Keratinocyte (primary cell): ENCODE data around the gene RDH5. TPM values are rescaled to one million over a fixed set of nuclear protein-coding genes. Genes with fewer than 3 reads are reported as not detected.

Experiments used
- DNase-seq: peaks from one replicate; pipeline ENCODE4 v3.0.0-alpha.2; 2011; ENCODE audit warnings: low read depth, missing footprints, low spot score
- FAIRE-seq: peaks from 2 replicates; lab custom pipeline; 2011; peaks lifted over from hg19 to GRCh38; lab: Jason Lieb, UNC
- H2AFZ ChIP-seq: 2 replicates; pipeline ENCODE4 v1.6.0; 2012; ENCODE audit warnings: low read length, control low read depth, inconsistent platforms; ENCODE audit not compliant: control insufficient read depth
- H3K27ac ChIP-seq: 2 replicates; pipeline ENCODE4 v1.5.1; 2011; ENCODE audit warnings: low read length; ENCODE audit not compliant: control insufficient read depth, insufficient read depth
- H3K27me3 ChIP-seq: 3 replicates; pipeline ENCODE4 v1.6.0; 2011; ENCODE audit warnings: low read length; ENCODE audit not compliant: control insufficient read depth, insufficient read depth; ENCODE audit errors: extremely low read depth
- H3K36me3 ChIP-seq, 2 experiments: 2 replicates in 1 of 2; 3 replicates in 1 of 2; pipeline ENCODE4 v1.5.1; 2011; ENCODE audit warnings: low read length in 2 of 2, mild to moderate bottlenecking in 1 of 2; ENCODE audit not compliant: control insufficient read depth in 2 of 2, insufficient read depth in 2 of 2; ENCODE audit errors: extremely low read depth in 1 of 2
- H3K4me1 ChIP-seq: 3 replicates; pipeline ENCODE4 v1.5.1; 2011; ENCODE audit warnings: low read length; ENCODE audit not compliant: control insufficient read depth, insufficient read depth; ENCODE audit errors: extremely low read depth
- H3K4me2 ChIP-seq: 3 replicates; pipeline ENCODE4 v1.6.0; 2011; ENCODE audit warnings: low read depth, low read length; ENCODE audit not compliant: control insufficient read depth, insufficient read depth; ENCODE audit errors: extremely low read depth
- H3K4me3 ChIP-seq, 3 experiments: fragments of 200-600 bp in 1 of 3; sonication (generic) in 1 of 3; 2 replicates in 2 of 3; 3 replicates in 1 of 3; pipeline ENCODE4 v1.5.1; 2011 to 2016; ENCODE audit warnings: low read length in 3 of 3, mild to moderate bottlenecking in 3 of 3, control low read depth in 2 of 3, inconsistent platforms in 1 of 3, low read depth in 1 of 3, mixed read lengths in 1 of 3, mixed run types in 1 of 3, moderate library complexity in 1 of 3; ENCODE audit not compliant: control insufficient read depth in 2 of 3, insufficient read depth in 2 of 3; ENCODE audit errors: extremely low read depth in 1 of 3
- H3K79me2 ChIP-seq: 2 replicates; pipeline ENCODE4 v1.6.0; 2012; ENCODE audit warnings: low read length; ENCODE audit not compliant: control insufficient read depth, insufficient read depth
- H3K9ac ChIP-seq: 3 replicates; pipeline ENCODE4 v1.6.0; 2011; ENCODE audit warnings: low read length; ENCODE audit not compliant: control insufficient read depth, insufficient read depth; ENCODE audit errors: extremely low read depth
- H3K9me1 ChIP-seq: 3 replicates; pipeline ENCODE4 v1.6.0; 2011; ENCODE audit warnings: low read length; ENCODE audit not compliant: control insufficient read depth, insufficient read depth; ENCODE audit errors: extremely low read depth
- H3K9me3 ChIP-seq: 2 replicates; pipeline ENCODE4 v1.5.1; 2012; ENCODE audit warnings: low read depth, low read length; ENCODE audit not compliant: control insufficient read depth
- H4K20me1 ChIP-seq: 3 replicates; pipeline ENCODE4 v1.6.0; 2011; ENCODE audit warnings: low read length; ENCODE audit not compliant: control insufficient read depth, insufficient read depth; ENCODE audit errors: extremely low read depth
- EZH2 ChIP-seq: IDR thresholded peaks from one replicate; pipeline ENCODE4 v1.6.1; 2012; ENCODE audit warnings: inconsistent platforms, mild to moderate bottlenecking, low read length, moderate library complexity
- dilution Hi-C: fragments of 300-500 bp; cut with MboI; formaldehyde crosslinking; loops from one replicate; pipeline ENCODE4 v1.7.0; 2020; ENCODE audit warnings: low sequenced_read_pairs; ENCODE audit not compliant: extremely low pct_ligation_motif_present
- polyA plus RNA-seq, 5 experiments: library from polyadenylated mRNA; depleted of rRNA in 3 of 5; stranded (reverse) in 3 of 5; stranded (forward) in 1 of 5; unstranded in 1 of 5; fragments of >200 nt; gene quantifications; 1 replicate in 1 of 5; 2 replicates in 3 of 5; 3 replicates in 1 of 5; pipeline versions ENCODE4 v1.2.1 to v1.2.3, GENCODE V29; 2011 to 2012; ENCODE audit warnings: missing spikeins in 2 of 5, low read depth in 1 of 5, low replicate concordance in 1 of 5
- TF ChIP-seq, protein P1 (sequence below), 3 experiments: IDR thresholded peaks in 1 of 3; conservative IDR thresholded peaks in 1 of 3; optimal IDR thresholded peaks in 1 of 3; 2 replicates in 2 of 3; 3 replicates in 1 of 3; pipeline versions ENCODE3 to v1.5.1; 2011; ENCODE audit warnings: low read length in 3 of 3, mild to moderate bottlenecking in 3 of 3, moderate library complexity in 2 of 3, control low read depth in 1 of 3, inconsistent platforms in 1 of 3; ENCODE audit not compliant: insufficient read depth in 2 of 3; ENCODE audit errors: extremely low read depth in 1 of 3

Gene RDH5
- polyA plus RNA-seq, 1 donor (not counting 4 experiments of a cell fraction or from before 2014, with no cell fraction given) = 1.2 TPM

DNA sequence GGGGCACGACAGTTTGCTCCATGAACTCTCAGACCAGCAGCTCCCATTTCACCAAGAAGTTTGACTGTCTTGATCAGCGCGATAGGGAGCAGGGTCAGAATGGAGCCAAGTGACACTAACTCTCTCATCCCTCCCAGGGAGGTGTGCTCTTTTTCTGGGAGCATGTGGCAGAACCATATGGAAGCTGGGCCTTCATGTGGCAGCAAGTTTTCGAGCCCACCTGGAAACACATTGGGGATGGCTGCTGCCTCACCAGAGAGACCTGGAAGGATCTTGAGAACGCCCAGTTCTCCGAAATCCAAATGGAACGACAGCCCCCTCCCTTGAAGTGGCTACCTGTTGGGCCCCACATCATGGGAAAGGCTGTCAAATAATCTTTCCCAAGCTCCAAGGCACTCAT lies 36.5 kb upstream of the RDH5 start:
- H3K27me3 ChIP-seq = peaks cover 12% of the 10 kb centered on the region
- dilution Hi-C loops = no loop called here

DNA sequence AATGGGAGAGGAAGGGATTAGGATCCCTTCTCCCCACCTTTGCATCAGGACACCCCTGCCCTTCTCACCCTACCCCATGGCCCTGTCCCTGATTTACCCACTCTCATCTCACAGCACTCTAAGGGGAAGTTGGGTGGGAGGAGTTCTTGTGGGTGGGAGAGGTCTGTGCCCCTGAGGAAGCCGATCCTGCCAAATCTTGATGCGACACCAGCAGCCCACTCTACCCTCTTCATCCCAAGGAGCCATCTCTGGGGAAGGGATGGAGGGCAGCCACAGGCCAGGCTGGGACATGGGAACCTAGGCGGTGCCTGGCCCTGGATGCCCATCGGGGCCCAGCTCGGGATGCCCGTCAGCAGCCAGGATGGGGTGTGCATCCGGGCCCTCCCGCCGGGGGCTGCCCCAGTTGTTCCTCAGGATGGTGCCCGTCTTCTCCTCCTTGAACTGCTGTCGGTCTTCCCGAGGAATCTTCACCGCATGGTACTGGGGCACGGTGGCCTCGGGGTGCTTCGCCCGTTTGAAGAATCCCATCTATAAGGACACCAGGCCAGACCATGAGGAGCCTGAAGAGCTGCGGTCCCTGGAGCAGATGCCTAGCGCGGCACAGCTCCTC lies 35.3 kb upstream of the RDH5 start:
- Histone ChIP-seq H3K9me3 (no peaks in the 10 kb centered on the region), H3K27ac (no peak overlapping the region), H3K9ac (no peak overlapping the region), H3K4me1 (no peaks in the 10 kb centered on the region), H3K79me2 (no peaks in the 10 kb centered on the region), H3K27me3 (peaks cover 12% of the 10 kb centered on the region), H4K20me1 (no peaks in the 10 kb centered on the region), H2AFZ (no peak overlapping the region), H3K9me1 (no peaks in the 10 kb centered on the region), H3K4me3 (no peak overlapping the region), H3K36me3 (no peaks in the 10 kb centered on the region), H3K4me2 (no peak overlapping the region)
- dilution Hi-C loops = loop anchor here (5.0 kb wide), 1 partner anchor 37 kb away; the partner anchor contains the start of gene RDH5
- FAIRE-seq (no peak), DNase-seq (no peak)
- TF ChIP-seq, protein P1, sequence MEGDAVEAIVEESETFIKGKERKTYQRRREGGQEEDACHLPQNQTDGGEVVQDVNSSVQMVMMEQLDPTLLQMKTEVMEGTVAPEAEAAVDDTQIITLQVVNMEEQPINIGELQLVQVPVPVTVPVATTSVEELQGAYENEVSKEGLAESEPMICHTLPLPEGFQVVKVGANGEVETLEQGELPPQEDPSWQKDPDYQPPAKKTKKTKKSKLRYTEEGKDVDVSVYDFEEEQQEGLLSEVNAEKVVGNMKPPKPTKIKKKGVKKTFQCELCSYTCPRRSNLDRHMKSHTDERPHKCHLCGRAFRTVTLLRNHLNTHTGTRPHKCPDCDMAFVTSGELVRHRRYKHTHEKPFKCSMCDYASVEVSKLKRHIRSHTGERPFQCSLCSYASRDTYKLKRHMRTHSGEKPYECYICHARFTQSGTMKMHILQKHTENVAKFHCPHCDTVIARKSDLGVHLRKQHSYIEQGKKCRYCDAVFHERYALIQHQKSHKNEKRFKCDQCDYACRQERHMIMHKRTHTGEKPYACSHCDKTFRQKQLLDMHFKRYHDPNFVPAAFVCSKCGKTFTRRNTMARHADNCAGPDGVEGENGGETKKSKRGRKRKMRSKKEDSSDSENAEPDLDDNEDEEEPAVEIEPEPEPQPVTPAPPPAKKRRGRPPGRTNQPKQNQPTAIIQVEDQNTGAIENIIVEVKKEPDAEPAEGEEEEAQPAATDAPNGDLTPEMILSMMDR (optimal IDR thresholded peaks at IDR 0.05 in 1 of 3, IDR thresholded peaks at IDR 0.05 in 1 of 3, conservative IDR thresholded peaks at IDR 0.05 in 1 of 3; ENCODE audit: extremely low read depth in 1 of 3, insufficient read depth in 2 of 3, low read length in 3 of 3) = no peak
- no peak for TF ChIP-seq EZH2

More for the DNA sequence above, 36.5 kb upstream of the RDH5 start:
- H3K9ac ChIP-seq = no peak overlapping the region
- no peaks in the 10 kb centered on the region for H3K9me3 ChIP-seq
- TF ChIP-seq, protein P1 (optimal IDR thresholded peaks at IDR 0.05 in 1 of 3, IDR thresholded peaks at IDR 0.05 in 1 of 3, conservative IDR thresholded peaks at IDR 0.05 in 1 of 3; ENCODE audit: extremely low read depth in 1 of 3, insufficient read depth in 2 of 3, low read length in 3 of 3) = no peak
- TF ChIP-seq EZH2 = no peak
- H3K79me2 ChIP-seq = no peaks in the 10 kb centered on the region
- no peaks in the 10 kb centered on the region for H4K20me1 ChIP-seq
- H3K4me1 ChIP-seq = no peaks in the 10 kb centered on the region
- FAIRE-seq (no peak), DNase-seq (no peak)
- H3K27ac ChIP-seq = no peak overlapping the region
- H2AFZ ChIP-seq = no peak overlapping the region
- H3K9me1 ChIP-seq = no peaks in the 10 kb centered on the region
- H3K4me2 ChIP-seq = no peak overlapping the region
- H3K4me3 ChIP-seq = no peak overlapping the region
- no peaks in the 10 kb centered on the region for H3K36me3 ChIP-seq
